ENCODE results near the gene CTXND1.
A peak's percentile ranks its signal among the peaks of the same experiment; 100 is the strongest.

Gene CTXND1

GRCh38 chr15:80250614-80251427 lies 1.2 kb downstream of the CTXND1 start:
- FAIRE-seq (no peak), DNase-seq (ENCODE audit: insufficient read length) (no peak)

GRCh38 chr15:80249973-80250372 lies 2.0 kb downstream of the CTXND1 start:
- no peak for FAIRE-seq
- no peak for DNase-seq (ENCODE audit: insufficient read length)
- no peak for TF ChIP-seq TAF1 (IDR thresholded peaks at IDR 0.05; ENCODE audit: borderline replicate concordance, low read depth, low read length)
- TF ChIP-seq POLR2A (IDR thresholded peaks at IDR 0.05; ENCODE audit: low read depth, low read length), result no peak
- TF ChIP-seq POLR2AphosphoS5 (IDR thresholded peaks at IDR 0.05; ENCODE audit: low read depth, low read length), result no peak

More at GRCh38 chr15:80250614-80251427, 1.2 kb downstream of the CTXND1 start:
- TF ChIP-seq POLR2AphosphoS5 (IDR thresholded peaks at IDR 0.05; ENCODE audit: low read depth, low read length) (no peak), TAF1 (IDR thresholded peaks at IDR 0.05; ENCODE audit: borderline replicate concordance, low read depth, low read length) (no peak), POLR2A (IDR thresholded peaks at IDR 0.05; ENCODE audit: low read depth, low read length) (no peak)

GRCh38 chr15:80247320-80247719 lies 4.7 kb downstream of the CTXND1 start:
- TF ChIP-seq POLR2AphosphoS5 (IDR thresholded peaks at IDR 0.05; ENCODE audit: low read depth, low read length) (no peak), TAF1 (IDR thresholded peaks at IDR 0.05; ENCODE audit: borderline replicate concordance, low read depth, low read length) (no peak), POLR2A (IDR thresholded peaks at IDR 0.05; ENCODE audit: low read depth, low read length) (no peak)
- no peak for DNase-seq (ENCODE audit: insufficient read length)
- FAIRE-seq, result no peak

GRCh38 chr15:80246425-80246894 lies 5.6 kb downstream of the CTXND1 start:
- FAIRE-seq (no peak), DNase-seq (ENCODE audit: insufficient read length) (no peak)
- TF ChIP-seq TAF1 (IDR thresholded peaks at IDR 0.05; ENCODE audit: borderline replicate concordance, low read depth, low read length) (no peak), POLR2A (IDR thresholded peaks at IDR 0.05; ENCODE audit: low read depth, low read length) (no peak), POLR2AphosphoS5 (IDR thresholded peaks at IDR 0.05; ENCODE audit: low read depth, low read length) (no peak)

GRCh38 chr15:80242802-80243201 lies 9.2 kb downstream of the CTXND1 start:
- DNase-seq (ENCODE audit: insufficient read length) (no peak), FAIRE-seq (no peak)
- TF ChIP-seq POLR2AphosphoS5 (IDR thresholded peaks at IDR 0.05; ENCODE audit: low read depth, low read length), result no peak
- TF ChIP-seq TAF1 (IDR thresholded peaks at IDR 0.05; ENCODE audit: borderline replicate concordance, low read depth, low read length), result no peak
- TF ChIP-seq POLR2A (IDR thresholded peaks at IDR 0.05; ENCODE audit: low read depth, low read length), result no peak

- DNase-seq (ENCODE audit: insufficient read length) (peak; percentile 19), FAIRE-seq (peak; percentile 65)
These were observed 9.8 kb downstream of the CTXND1 start for GRCh38 chr15:80242132-80242769.

GRCh38 chr15:80241508-80241907 lies 10.5 kb downstream of the CTXND1 start:
- TF ChIP-seq TAF1 (IDR thresholded peaks at IDR 0.05; ENCODE audit: borderline replicate concordance, low read depth, low read length), result no peak
- FAIRE-seq, result no peak
- DNase-seq (ENCODE audit: insufficient read length), result no peak

More at GRCh38 chr15:80242132-80242769, 9.8 kb downstream of the CTXND1 start:
- TF ChIP-seq POLR2A (IDR thresholded peaks at IDR 0.05; ENCODE audit: low read depth, low read length), result no peak
- no peak for TF ChIP-seq TAF1 (IDR thresholded peaks at IDR 0.05; ENCODE audit: borderline replicate concordance, low read depth, low read length)
- no peak for TF ChIP-seq POLR2AphosphoS5 (IDR thresholded peaks at IDR 0.05; ENCODE audit: low read depth, low read length)

- DNase-seq (ENCODE audit: insufficient read length) (no peak), FAIRE-seq (no peak)
- TF ChIP-seq TAF1 (IDR thresholded peaks at IDR 0.05; ENCODE audit: borderline replicate concordance, low read depth, low read length), result no peak
- no peak for TF ChIP-seq POLR2A (IDR thresholded peaks at IDR 0.05; ENCODE audit: low read depth, low read length)
- TF ChIP-seq POLR2AphosphoS5 (IDR thresholded peaks at IDR 0.05; ENCODE audit: low read depth, low read length), result no peak
These were observed 11.7 kb downstream of the CTXND1 start for GRCh38 chr15:80240276-80240675.

GRCh38 chr15:80234883-80235282 lies 17.1 kb downstream of the CTXND1 start:
- no peak for TF ChIP-seq POLR2AphosphoS5 (IDR thresholded peaks at IDR 0.05; ENCODE audit: low read depth, low read length)
- DNase-seq (ENCODE audit: insufficient read length) (peak; percentile 33), FAIRE-seq (peak; percentile 38)

- no peak for TF ChIP-seq POLR2AphosphoS5 (IDR thresholded peaks at IDR 0.05; ENCODE audit: low read depth, low read length)
- no peak for TF ChIP-seq TAF1 (IDR thresholded peaks at IDR 0.05; ENCODE audit: borderline replicate concordance, low read depth, low read length)
- no peak for TF ChIP-seq POLR2A (IDR thresholded peaks at IDR 0.05; ENCODE audit: low read depth, low read length)
- DNase-seq (ENCODE audit: insufficient read length), result no peak
- FAIRE-seq, result no peak
These were observed 18.4 kb downstream of the CTXND1 start for GRCh38 chr15:80233581-80233980.

GRCh38 chr15:80231371-80231770 lies 20.6 kb downstream of the CTXND1 start:
- no peak for DNase-seq (ENCODE audit: insufficient read length)
- FAIRE-seq, result no peak
- no peak for TF ChIP-seq POLR2AphosphoS5 (IDR thresholded peaks at IDR 0.05; ENCODE audit: low read depth, low read length)
- TF ChIP-seq TAF1 (IDR thresholded peaks at IDR 0.05; ENCODE audit: borderline replicate concordance, low read depth, low read length), result no peak
- no peak for TF ChIP-seq POLR2A (IDR thresholded peaks at IDR 0.05; ENCODE audit: low read depth, low read length)

Data from GM12892 (cell line).